Inflammatory macrophage (primary cell): ENCODE measurements around the gene HHLA2.
A peak's percentile ranks its signal among the peaks of the same experiment; 100 is the strongest.
"Not testable (repeated sequence)": the region's sequence is repeated elsewhere in the genome, so short reads cannot be mapped to it uniquely, and the experiment has no call there.

Experiments
- DNase-seq, 2 donors: peaks; one replicate each; pipeline ENCODE4 v3.0.0-alpha.2; 2020 to 2022
- total RNA-seq, 18 experiments: gene quantifications; one replicate each; lab custom pipeline; 2026; ENCODE audit warnings: mixed read lengths in 6 of 18, inconsistent platforms in 2 of 18; lab: John Stamatoyannopoulos, UW

Gene HHLA2, protein sequence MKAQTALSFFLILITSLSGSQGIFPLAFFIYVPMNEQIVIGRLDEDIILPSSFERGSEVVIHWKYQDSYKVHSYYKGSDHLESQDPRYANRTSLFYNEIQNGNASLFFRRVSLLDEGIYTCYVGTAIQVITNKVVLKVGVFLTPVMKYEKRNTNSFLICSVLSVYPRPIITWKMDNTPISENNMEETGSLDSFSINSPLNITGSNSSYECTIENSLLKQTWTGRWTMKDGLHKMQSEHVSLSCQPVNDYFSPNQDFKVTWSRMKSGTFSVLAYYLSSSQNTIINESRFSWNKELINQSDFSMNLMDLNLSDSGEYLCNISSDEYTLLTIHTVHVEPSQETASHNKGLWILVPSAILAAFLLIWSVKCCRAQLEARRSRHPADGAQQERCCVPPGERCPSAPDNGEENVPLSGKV
- 0 to 6.1 (median 0.19) reads per million in 18 experiments for total RNA-seq

DNA sequence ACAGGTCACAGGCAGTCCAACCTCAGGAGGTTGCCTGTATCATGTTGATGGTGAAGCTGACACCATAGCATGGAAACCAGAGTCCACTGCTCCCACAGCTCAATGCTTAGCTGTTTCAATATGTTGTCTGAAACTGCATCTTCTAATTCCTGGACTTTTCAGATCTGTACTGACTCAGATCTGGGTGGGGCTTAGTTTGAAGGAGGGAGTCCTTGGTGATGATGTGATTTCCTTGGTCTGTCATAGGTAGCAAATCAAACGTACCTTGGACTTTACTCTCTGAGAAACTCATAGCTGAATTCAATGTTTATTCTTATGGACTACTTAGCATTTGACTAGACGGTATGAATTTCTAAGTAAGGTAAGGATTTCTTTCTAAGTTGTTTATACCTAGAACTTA is at the start of gene HHLA2:
Gene HHLA2, plus strand, starts transcription at position 310 of the 400 bp plus-strand sequence. CDS start 55,266 bp downstream, outside the sequence.
- no peak for DNase-seq

GRCh38 chr3:108250626-108251025 is 45.7 kb upstream of the HHLA2 start:
- DNase-seq, result no peak

- DNase-seq, result no peak
Observed at GRCh38 chr3:108251265-108251664, 45.1 kb upstream of the HHLA2 start.

GRCh38 chr3:108251844-108252243 is 44.5 kb upstream of the HHLA2 start:
- DNase-seq, result no peak

GRCh38 chr3:108255131-108255530 is 41.2 kb upstream of the HHLA2 start:
- DNase-seq, result no peak

GRCh38 chr3:108264534-108265298 is 31.6 kb upstream of the HHLA2 start:
- not testable (repeated sequence) for DNase-seq

DNA sequence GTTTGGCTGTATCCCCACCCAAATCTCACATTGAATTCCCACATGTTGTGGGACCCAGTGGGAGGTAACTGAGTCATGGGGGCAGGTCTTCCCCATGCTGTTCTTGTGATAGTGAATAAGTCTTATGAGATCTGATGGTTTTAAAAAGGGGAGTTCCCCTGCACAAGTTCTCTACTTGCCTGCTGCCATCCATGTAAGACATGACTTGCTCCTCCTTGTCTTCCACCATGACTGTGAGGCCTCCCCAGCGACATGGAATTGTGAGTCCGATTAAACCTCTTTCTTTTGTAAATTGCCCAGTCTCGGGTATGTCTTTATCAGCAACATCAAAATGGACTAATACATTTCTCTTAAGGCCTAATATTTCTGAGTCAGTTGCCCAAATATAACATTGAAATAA is 28.1 kb upstream of the HHLA2 start:
- not testable (repeated sequence) for DNase-seq

DNA sequence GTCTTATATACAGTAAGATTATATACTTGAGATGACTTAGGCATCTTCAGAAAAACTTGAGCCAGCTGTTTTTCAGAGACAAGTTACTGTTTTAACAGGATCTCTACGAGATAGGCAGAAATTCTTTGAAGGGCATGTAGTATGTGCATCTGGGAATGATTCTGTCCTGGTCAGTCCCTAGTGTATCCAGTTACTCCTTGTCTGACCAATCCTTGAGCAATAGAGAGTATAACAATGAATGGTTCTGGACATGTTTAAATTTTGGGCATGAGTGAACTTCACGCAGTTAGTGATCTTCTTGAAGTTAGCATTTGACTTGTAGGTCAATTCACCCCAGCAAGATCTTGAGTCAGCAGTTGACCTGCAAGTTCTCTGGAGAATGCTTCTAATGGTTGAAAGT is 24.7 kb upstream of the HHLA2 start:
- no peak for DNase-seq

DNA sequence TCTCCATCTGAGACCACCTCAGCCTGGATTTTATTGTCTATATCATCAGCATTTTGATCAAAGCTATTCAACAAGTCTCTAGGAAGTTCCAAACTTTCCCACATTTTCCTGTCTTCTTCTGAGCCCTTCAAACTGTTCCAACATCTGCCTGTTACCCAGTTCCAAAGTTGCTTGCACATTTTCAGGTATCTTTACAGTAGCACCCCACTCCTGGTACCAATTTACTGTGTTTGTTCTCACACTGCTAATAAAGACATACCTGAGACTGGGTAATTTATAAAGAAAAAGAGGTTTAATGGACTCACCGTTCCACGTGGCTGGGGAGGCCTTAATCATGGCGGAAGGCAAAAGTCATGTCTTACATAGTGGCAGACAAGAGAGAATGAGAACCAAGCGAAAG is 17.3 kb upstream of the HHLA2 start:
- DNase-seq, result not testable (repeated sequence)

DNA sequence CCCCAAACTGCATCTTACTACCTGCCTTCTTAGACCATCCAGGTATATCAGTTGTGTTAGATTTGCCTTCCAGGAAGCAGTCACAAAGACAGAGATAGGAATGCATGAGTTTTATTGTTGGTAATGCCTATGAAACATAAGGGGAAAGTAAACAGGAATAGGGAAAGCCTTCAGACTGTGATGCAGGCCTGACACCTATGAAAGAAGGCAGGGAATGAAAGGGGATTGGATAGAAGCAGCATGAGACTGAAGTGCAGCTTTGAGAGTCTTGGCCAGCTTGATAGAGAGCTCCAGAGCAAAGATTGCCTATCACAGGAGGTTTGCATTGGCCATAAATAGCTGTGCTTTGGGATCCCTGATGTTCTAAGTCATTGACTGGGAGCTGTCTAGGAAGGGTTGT is 15.9 kb upstream of the HHLA2 start:
- no peak for DNase-seq

GRCh38 chr3:108281670-108282069 is 14.7 kb upstream of the HHLA2 start:
- no peak for DNase-seq

DNA sequence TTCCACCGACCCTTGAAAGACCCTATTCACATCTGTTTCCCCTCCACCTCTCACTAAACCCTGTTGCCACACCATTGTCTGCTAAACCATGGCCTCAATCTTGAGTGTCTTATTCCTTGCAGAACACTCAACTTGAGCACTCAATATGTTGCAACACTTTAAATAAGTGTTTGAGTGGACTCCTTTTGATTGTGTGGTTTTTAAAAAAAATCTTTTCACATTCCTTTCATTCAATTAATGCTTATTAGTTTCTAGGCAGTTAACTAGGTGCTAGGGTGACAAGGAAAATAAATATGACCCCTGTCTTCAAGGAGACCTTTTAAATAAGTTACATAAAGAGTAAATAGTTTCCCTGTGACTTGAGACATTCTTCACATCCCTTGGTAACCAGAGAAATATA is 13.3 kb upstream of the HHLA2 start:
- DNase-seq, result no peak

GRCh38 chr3:108283989-108284388 is 12.4 kb upstream of the HHLA2 start:
- DNase-seq, result no peak

- DNase-seq, result no peak
Observed at GRCh38 chr3:108285176-108285575, 11.2 kb upstream of the HHLA2 start.

DNA sequence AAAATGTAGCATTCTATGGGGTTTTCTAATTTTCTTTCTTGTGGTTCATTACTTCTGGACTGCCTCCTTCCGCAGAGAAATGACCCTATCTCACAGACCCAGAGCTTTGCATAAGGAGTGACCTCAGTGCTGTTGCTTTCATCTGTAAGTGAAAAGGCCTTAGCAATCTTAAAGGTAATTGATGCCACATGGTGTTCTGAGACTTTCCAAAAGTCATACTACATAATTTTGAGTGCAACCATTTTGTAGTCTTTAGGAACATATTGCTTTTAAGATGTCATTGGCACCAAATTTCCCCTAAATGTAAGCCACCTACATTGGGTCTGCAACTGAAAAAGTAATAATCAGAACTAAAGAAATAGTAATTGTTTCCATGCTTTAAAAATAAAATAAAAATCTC is 9.2 kb upstream of the HHLA2 start:
- DNase-seq, result no peak

GRCh38 chr3:108288193-108288592 is 8.2 kb upstream of the HHLA2 start:
- not testable (repeated sequence) for DNase-seq

- no peak for DNase-seq
Observed at GRCh38 chr3:108289159-108289558, 7.2 kb upstream of the HHLA2 start.

DNA sequence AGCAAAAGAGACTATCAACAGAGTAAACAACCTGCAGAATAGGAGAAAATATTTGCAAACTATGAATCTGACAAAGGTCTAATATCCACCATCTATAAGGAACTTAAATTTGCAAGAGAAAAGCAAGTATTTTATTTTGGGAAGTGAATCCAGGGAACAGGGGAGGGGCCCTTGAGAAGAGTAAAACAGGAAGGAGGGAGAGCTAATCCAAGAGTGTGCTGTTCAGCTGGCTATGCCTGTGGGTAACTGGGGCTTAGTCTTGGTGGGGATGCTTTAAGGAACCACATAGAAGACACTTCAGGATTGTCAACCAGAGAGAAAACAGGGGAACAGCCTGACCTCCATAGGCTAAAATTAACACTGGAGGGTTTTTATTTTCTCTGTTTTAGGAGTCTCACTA is 3.9 kb upstream of the HHLA2 start:
- peak; percentile 54 to 58 for DNase-seq

GRCh38 chr3:108292905-108293328 is 3.4 kb upstream of the HHLA2 start:
- no peak for DNase-seq

GRCh38 chr3:108293858-108294257 is 2.5 kb upstream of the HHLA2 start:
- DNase-seq, result peak; percentile 62 to 65

- DNase-seq, result peak; percentile 18 to 45
Observed at GRCh38 chr3:108295421-108296175, 750 bp upstream of the HHLA2 start.

GRCh38 chr3:108297647-108298046 is 1.3 kb downstream of the HHLA2 start:
- no peak for DNase-seq

- no peak for DNase-seq
Observed at GRCh38 chr3:108298056-108298455, 1.7 kb downstream of the HHLA2 start.
